Parathyroid adenoma (tissue), 2 donors: Measurements from ENCODE around the gene XYLT1.

Experiments used
- H2AFZ ChIP-seq: fragments of 300-600 bp; sonication (generic); one replicate; pipeline ENCODE4 v1.7.0; 2017; ENCODE audit warnings: antibody characterized with exemption, mild to moderate bottlenecking
- H3K27ac ChIP-seq: fragments of 300-600 bp; sonication (generic); one replicate; pipeline ENCODE4 v1.7.0; 2017
- H3K27me3 ChIP-seq: fragments of 300-600 bp; sonication (generic); one replicate; pipeline ENCODE4 v1.7.0; 2017; ENCODE audit warnings: low read length; ENCODE audit not compliant: control insufficient read depth, insufficient read depth
- H3K36me3 ChIP-seq: fragments of 300-600 bp; sonication (generic); one replicate; pipeline ENCODE4 v1.7.0; 2017; ENCODE audit warnings: low read length; ENCODE audit not compliant: control insufficient read depth, insufficient read depth
- H3K4me1 ChIP-seq: fragments of 300-600 bp; sonication (generic); one replicate; pipeline ENCODE4 v1.7.0; 2017; ENCODE audit warnings: control low read depth
- H3K4me2 ChIP-seq: fragments of 300-600 bp; sonication (generic); one replicate; pipeline ENCODE4 v1.7.0; 2017; ENCODE audit warnings: low read length
- H3K4me3 ChIP-seq: fragments of 300-600 bp; sonication (generic); one replicate; pipeline ENCODE4 v1.7.0; 2017; ENCODE audit warnings: low read depth, low read length
- H3K79me2 ChIP-seq: fragments of 300-600 bp; sonication (generic); one replicate; pipeline ENCODE4 v1.7.0; 2017; ENCODE audit warnings: control low read depth
- H3K9ac ChIP-seq: fragments of 300-600 bp; sonication (generic); one replicate; pipeline ENCODE4 v1.7.0; 2017; ENCODE audit warnings: mild to moderate bottlenecking
- H3K9me3 ChIP-seq: fragments of 300-600 bp; sonication (generic); one replicate; pipeline ENCODE4 v1.7.0; 2017; ENCODE audit warnings: low read length; ENCODE audit not compliant: control insufficient read depth
- CTCF ChIP-seq: fragments of 300-600 bp; sonication (generic); IDR thresholded peaks from one replicate; pipeline ENCODE4 v1.7.0; 2017; ENCODE audit warnings: antibody characterized with exemption, mild to moderate bottlenecking
- donor health status: primary hyperparathyroidism.

The XYLT1 gene

GRCh38 chr16:17252701-17253100 lies 218.1 kb downstream of the XYLT1 start:
- no peaks in the 10 kb centered on the region for H3K27me3 ChIP-seq
- no peak overlapping the region for H3K9ac ChIP-seq
- no peak overlapping the region for H3K4me2 ChIP-seq
- H2AFZ ChIP-seq: no peak overlapping the region
- H3K4me3 ChIP-seq: no peak overlapping the region
- H3K4me1 ChIP-seq: no peaks in the 10 kb centered on the region
- H3K9me3 ChIP-seq: no peaks in the 10 kb centered on the region
- no peaks in the 10 kb centered on the region for H3K79me2 ChIP-seq
- H3K36me3 ChIP-seq: no peaks in the 10 kb centered on the region
- no peak for TF ChIP-seq CTCF
- no peak overlapping the region for H3K27ac ChIP-seq

DNA sequence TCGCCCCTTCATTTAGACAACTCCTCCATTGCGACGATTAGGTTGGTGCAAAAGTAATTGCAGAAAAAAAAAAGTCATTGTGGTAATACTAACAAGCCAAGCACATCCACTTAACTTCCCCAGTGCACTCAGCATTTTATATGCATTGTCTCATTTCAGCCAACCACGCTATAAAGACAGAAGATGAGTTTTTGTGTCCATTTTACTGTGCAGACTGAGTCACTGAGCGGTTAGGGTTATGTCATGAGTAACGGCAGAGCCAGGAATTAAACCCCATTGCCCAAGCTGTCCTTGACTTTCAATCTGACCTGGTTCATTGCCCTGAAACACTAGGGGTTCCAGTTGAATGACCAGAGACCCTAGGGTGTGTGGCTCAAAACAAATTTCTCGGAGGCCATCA lies 218.7 kb downstream of the XYLT1 start:
- H2AFZ ChIP-seq: no peak overlapping the region
- H3K4me1 ChIP-seq: no peaks in the 10 kb centered on the region
- no peak for TF ChIP-seq CTCF

DNA sequence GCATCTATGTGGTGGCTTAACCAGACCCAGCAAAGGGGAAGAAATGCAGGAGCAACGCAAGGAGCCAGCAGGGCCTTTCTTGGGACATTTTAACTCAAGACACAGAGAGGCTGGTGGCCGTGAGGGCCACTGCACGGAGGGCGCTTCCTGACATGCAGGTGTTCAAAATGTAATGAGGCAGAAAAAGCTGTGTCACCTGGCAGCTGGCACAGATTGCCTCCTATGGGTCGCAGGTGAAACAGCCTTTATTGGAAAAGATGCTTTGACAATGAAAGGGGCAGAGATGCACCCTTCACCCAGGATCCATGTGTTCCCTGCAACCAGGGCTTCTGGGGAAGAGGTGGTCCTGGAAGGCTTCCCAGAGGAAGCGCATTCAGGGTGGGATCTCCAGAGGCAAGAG lies 219.3 kb downstream of the XYLT1 start:
- Histone ChIP-seq H3K4me3 (no peak overlapping the region), H3K4me2 (no peak overlapping the region), H3K27ac (no peak overlapping the region), H3K4me1 (no peaks in the 10 kb centered on the region), H2AFZ (no peak overlapping the region), H3K36me3 (no peaks in the 10 kb centered on the region), H3K79me2 (no peaks in the 10 kb centered on the region), H3K9ac (no peak overlapping the region), H3K9me3 (no peaks in the 10 kb centered on the region), H3K27me3 (no peaks in the 10 kb centered on the region)
- TF ChIP-seq CTCF: no peak

More for the DNA sequence above, 218.7 kb downstream of the XYLT1 start:
- Histone ChIP-seq H3K9ac (no peak overlapping the region), H3K9me3 (no peaks in the 10 kb centered on the region), H3K27me3 (no peaks in the 10 kb centered on the region), H3K36me3 (no peaks in the 10 kb centered on the region), H3K27ac (no peak overlapping the region), H3K4me2 (no peak overlapping the region), H3K79me2 (no peaks in the 10 kb centered on the region), H3K4me3 (no peak overlapping the region)

DNA sequence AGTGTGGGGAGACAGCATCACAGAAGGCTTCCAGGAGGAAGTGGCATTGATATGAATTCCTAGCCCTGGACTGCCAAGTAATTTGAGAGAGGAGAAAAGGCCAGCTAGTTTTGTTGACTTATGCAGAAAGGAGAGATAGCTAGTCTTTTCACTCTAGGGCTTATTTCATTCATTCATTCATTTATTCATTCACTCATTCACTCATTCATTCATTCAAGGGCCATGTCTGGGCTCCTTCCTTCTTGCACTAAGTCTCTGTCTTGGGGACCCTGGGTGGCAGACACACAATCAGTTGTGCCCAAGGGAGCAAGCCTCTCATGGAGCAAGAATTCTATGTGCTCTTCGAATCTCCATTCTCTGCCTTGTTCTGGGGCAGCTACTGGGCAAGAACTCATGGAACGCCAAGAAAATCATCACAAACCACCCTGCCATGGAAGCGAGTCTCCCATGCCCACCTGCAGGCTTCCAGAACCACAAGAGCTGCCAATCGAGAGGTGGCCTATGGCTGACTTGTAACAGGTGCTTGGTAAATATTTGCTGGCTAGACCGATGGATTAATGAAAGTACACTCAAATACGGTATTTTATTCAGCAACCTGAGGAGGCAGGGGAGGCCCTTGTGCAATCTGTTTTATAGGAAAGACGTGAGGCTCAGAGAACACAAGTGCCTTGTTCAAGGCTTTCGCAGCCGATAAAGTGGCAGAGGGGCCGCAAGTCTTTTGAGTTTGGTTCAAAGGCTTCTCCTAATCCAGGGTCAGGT lies 223.6 kb downstream of the XYLT1 start:
- no peaks in the 10 kb centered on the region for H3K79me2 ChIP-seq
- no peaks in the 10 kb centered on the region for H3K9me3 ChIP-seq
- H3K4me2 ChIP-seq: no peak overlapping the region
- no peak overlapping the region for H2AFZ ChIP-seq
- no peak overlapping the region for H3K27ac ChIP-seq
- no peak overlapping the region for H3K9ac ChIP-seq
- H3K27me3 ChIP-seq: no peaks in the 10 kb centered on the region
- H3K4me1 ChIP-seq: no peaks in the 10 kb centered on the region
- H3K36me3 ChIP-seq: no peaks in the 10 kb centered on the region
- no peak overlapping the region for H3K4me3 ChIP-seq
- TF ChIP-seq CTCF: no peak
